Measurements from ENCODE around the gene UBAC1. TPM values are rescaled to one million over a fixed set of nuclear protein-coding genes. Genes with fewer than 3 reads are reported as not detected.

Gene UBAC1
- polyA plus RNA-seq, 1 donor from 2014 or later: 92.3 TPM

GRCh38 chr9:136003411-136004218 is 42.4 kb upstream of the UBAC1 start:
- no peak overlapping the region for H3K27ac ChIP-seq (ENCODE audit: low read length)
- H3K36me3 ChIP-seq (ENCODE audit: insufficient read depth, low read length): no peaks in the 10 kb centered on the region
- no peak overlapping the region for H3K4me2 ChIP-seq (ENCODE audit: low read length)

GRCh38 chr9:136002881-136003280 is 41.7 kb upstream of the UBAC1 start:
- no peak overlapping the region for H3K9ac ChIP-seq (ENCODE audit: low read length)
- H3K9me2 ChIP-seq (ENCODE audit: insufficient read depth, low read length): no peaks in the 10 kb centered on the region
- no peaks in the 10 kb centered on the region for H3K27me3 ChIP-seq (ENCODE audit: insufficient read depth, low read depth, low read length)
- TF ChIP-seq POLR2AphosphoS5 (IDR thresholded peaks at IDR 0.05) (no peak), TAF1 (IDR thresholded peaks at IDR 0.05; ENCODE audit: low read depth) (no peak), MXI1 (conservative IDR thresholded peaks at IDR 0.05; ENCODE audit: poor library complexity, severe bottlenecking) (no peak), EZH2 (IDR thresholded peaks at IDR 0.05; ENCODE audit: borderline replicate concordance, insufficient read depth, low read length, poor library complexity, severe bottlenecking) (no peak), CTCF (IDR thresholded peaks at IDR 0.05; ENCODE audit: poor library complexity, severe bottlenecking) (no peak)

More at GRCh38 chr9:136003411-136004218, 42.4 kb upstream of the UBAC1 start:
- no peaks in the 10 kb centered on the region for H3K79me2 ChIP-seq (replicated peaks; ENCODE audit: insufficient read depth, low read length)
- H4K20me1 ChIP-seq (ENCODE audit: insufficient read depth): no peaks in the 10 kb centered on the region
- H3K27me3 ChIP-seq (ENCODE audit: insufficient read depth, low read depth, low read length): no peaks in the 10 kb centered on the region
- no peak overlapping the region for H2AFZ ChIP-seq (ENCODE audit: low read depth, low read length)
- no peaks in the 10 kb centered on the region for H3K9me3 ChIP-seq (ENCODE audit: low read length)
- no peaks in the 10 kb centered on the region for H3K9me2 ChIP-seq (ENCODE audit: insufficient read depth, low read length)
- no peak overlapping the region for H3K4me3 ChIP-seq (ENCODE audit: low read length)
- TF ChIP-seq RAD21 (conservative IDR thresholded peaks at IDR 0.05): no peak
- TF ChIP-seq CTCF (IDR thresholded peaks at IDR 0.05; ENCODE audit: poor library complexity, severe bottlenecking): no peak
- no peak for TF ChIP-seq SMC3 (conservative IDR thresholded peaks at IDR 0.05; ENCODE audit: poor library complexity)
- TF ChIP-seq EP300 (conservative IDR thresholded peaks at IDR 0.05; ENCODE audit: poor library complexity, severe bottlenecking): no peak
- TF ChIP-seq EZH2 (IDR thresholded peaks at IDR 0.05; ENCODE audit: borderline replicate concordance, insufficient read depth, low read length, poor library complexity, severe bottlenecking): no peak
- TF ChIP-seq TAF1 (IDR thresholded peaks at IDR 0.05; ENCODE audit: low read depth): no peak
- TF ChIP-seq MXI1 (conservative IDR thresholded peaks at IDR 0.05; ENCODE audit: poor library complexity, severe bottlenecking): no peak
- no peak for TF ChIP-seq REST (IDR thresholded peaks at IDR 0.05; ENCODE audit: borderline replicate concordance)
- TF ChIP-seq POLR2AphosphoS5 (IDR thresholded peaks at IDR 0.05): no peak
- H3K9ac ChIP-seq (ENCODE audit: low read length): no peak overlapping the region
- no peaks in the 10 kb centered on the region for H3F3A ChIP-seq (ENCODE audit: insufficient read depth, low read length, poor library complexity, severe bottlenecking)

More at GRCh38 chr9:136002881-136003280, 41.7 kb upstream of the UBAC1 start:
- Histone ChIP-seq H3F3A (ENCODE audit: insufficient read depth, low read length, poor library complexity, severe bottlenecking) (no peaks in the 10 kb centered on the region), H3K36me3 (ENCODE audit: insufficient read depth, low read length) (no peaks in the 10 kb centered on the region), H3K27ac (ENCODE audit: low read length) (no peak overlapping the region), H4K20me1 (ENCODE audit: insufficient read depth) (no peaks in the 10 kb centered on the region), H3K9me3 (ENCODE audit: low read length) (no peaks in the 10 kb centered on the region), H3K4me3 (ENCODE audit: low read length) (no peak overlapping the region), H2AFZ (ENCODE audit: low read depth, low read length) (no peak overlapping the region), H3K4me2 (ENCODE audit: low read length) (no peak overlapping the region), H3K79me2 (replicated peaks; ENCODE audit: insufficient read depth, low read length) (no peaks in the 10 kb centered on the region)
